Measurements from ENCODE around the gene PIP4P1. TPM values are rescaled to one million over a fixed set of nuclear protein-coding genes. Genes with fewer than 3 reads are reported as not detected.
A peak's percentile ranks its signal among the peaks of the same experiment; 100 is the strongest.

Gene PIP4P1
- total and polyA plus RNA-seq, 2 of the 13 experiments (the other 11 are each of a cell fraction or from before 2014, with no cell fraction given), result 33.4 to 47.0 TPM

DNA sequence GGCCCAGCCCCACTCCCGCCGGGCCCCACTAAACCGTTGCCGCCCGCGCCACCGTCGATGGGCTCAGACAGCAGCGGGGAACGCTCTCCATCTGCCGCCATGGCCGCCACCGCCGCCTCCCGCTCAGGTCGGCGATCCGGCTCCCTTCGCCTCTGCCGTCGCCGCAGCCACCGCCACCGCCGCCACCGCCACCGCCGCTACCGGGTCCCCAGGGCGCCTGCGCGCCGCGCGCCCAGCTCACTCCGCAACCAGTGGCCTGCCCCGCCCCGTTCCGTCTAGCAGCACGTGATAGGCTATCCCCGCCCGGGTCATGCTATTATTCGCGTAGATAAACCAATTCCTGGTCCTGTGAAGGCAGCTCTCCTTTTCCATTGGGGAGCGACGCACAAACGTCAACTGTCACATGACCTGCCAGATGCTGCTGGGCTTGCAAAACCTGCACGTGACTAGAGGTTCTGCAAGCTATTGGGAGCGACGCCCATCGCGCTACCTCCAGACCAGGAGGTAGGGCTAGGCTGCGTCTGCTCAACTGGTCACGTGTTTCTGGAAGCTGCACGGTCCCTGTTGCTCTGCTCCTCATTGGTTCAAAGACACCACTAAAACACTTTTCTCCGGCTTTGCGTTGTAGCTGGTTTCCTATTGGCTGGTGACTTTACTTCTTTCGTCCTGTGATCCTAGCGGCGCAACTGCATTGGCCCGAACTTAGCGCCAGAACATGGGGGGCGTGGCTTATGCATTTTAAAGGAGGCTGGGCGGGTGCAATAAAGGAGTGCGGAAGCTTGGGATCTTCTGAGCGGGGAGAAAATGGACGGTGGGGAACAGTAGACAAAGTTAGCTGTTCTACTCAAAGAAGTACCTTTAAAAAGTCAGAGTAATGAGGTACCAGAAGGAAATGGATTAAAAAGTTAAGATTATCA lies at the start of gene PIP4P1 (continued):
- TF ChIP-seq ETV6 (CRISPR knock-in tag; conservative IDR thresholded peaks at IDR 0.05), result 0 out of 2 replicates have a peak, but pooled peaks have one; percentile 60
- TF ChIP-seq, protein P1, sequence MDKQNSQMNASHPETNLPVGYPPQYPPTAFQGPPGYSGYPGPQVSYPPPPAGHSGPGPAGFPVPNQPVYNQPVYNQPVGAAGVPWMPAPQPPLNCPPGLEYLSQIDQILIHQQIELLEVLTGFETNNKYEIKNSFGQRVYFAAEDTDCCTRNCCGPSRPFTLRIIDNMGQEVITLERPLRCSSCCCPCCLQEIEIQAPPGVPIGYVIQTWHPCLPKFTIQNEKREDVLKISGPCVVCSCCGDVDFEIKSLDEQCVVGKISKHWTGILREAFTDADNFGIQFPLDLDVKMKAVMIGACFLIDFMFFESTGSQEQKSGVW (CRISPR knock-in tag; IDR thresholded peaks at IDR 0.05; ENCODE audit: borderline replicate concordance), result no peak
- no peak for TF ChIP-seq ZMYM3 (CRISPR knock-in tag; IDR thresholded peaks at IDR 0.05)
- TF ChIP-seq MAFG (CRISPR knock-in tag; IDR thresholded peaks at IDR 0.05), result no peak
- TF ChIP-seq RBM39 (IDR thresholded peaks at IDR 0.05; ENCODE audit: low read depth, low read length, poor library complexity, severe bottlenecking), result peak; percentile 64
- peak; percentile 84; the same call in 1 of the 2 replicates for TF ChIP-seq SAFB2 (CRISPR knock-in tag; IDR thresholded peaks at IDR 0.05; ENCODE audit: borderline replicate concordance, low read depth)
- TF ChIP-seq ATF4 (CRISPR knock-in tag; IDR thresholded peaks at IDR 0.05), result peak in 1 of 2 experiments; percentile 71; a peak in 1 of 4 replicates
- TF ChIP-seq CENPT (CRISPR knock-in tag; IDR thresholded peaks at IDR 0.05; ENCODE audit: low read depth), result peak; percentile 64; the same call in 1 of the 2 replicates
- TF ChIP-seq ZC3H13 (CRISPR knock-in tag; IDR thresholded peaks at IDR 0.05), result no peak; the same call in 1 of the 2 replicates
- TF ChIP-seq MLLT10 (CRISPR knock-in tag; IDR thresholded peaks at IDR 0.05), result no peak
- TF ChIP-seq ATF5 (CRISPR knock-in tag; IDR thresholded peaks at IDR 0.05; ENCODE audit: low read depth), result no peak
- TF ChIP-seq SOX5 (CRISPR knock-in tag; IDR thresholded peaks at IDR 0.05; ENCODE audit: borderline replicate concordance), result peak; percentile 88
- TF ChIP-seq TBP (CRISPR knock-in tag; IDR thresholded peaks at IDR 0.05), result no peak
- peak; percentile 81; the same call in 1 of the 2 replicates for TF ChIP-seq TOPORS (CRISPR knock-in tag; IDR thresholded peaks at IDR 0.05)
- peak; percentile 92 for TF ChIP-seq ZNF878 (CRISPR knock-in tag; IDR thresholded peaks at IDR 0.05)
- peak; percentile 93 for TF ChIP-seq MAFF (IDR thresholded peaks at IDR 0.05; ENCODE audit: low read depth, low read length)
- 0 out of 2 replicates have a peak, but pooled peaks have one; percentile 51 for TF ChIP-seq TRAFD1 (CRISPR knock-in tag; IDR thresholded peaks at IDR 0.05; ENCODE audit: borderline replicate concordance)
- TF ChIP-seq, protein P2, sequence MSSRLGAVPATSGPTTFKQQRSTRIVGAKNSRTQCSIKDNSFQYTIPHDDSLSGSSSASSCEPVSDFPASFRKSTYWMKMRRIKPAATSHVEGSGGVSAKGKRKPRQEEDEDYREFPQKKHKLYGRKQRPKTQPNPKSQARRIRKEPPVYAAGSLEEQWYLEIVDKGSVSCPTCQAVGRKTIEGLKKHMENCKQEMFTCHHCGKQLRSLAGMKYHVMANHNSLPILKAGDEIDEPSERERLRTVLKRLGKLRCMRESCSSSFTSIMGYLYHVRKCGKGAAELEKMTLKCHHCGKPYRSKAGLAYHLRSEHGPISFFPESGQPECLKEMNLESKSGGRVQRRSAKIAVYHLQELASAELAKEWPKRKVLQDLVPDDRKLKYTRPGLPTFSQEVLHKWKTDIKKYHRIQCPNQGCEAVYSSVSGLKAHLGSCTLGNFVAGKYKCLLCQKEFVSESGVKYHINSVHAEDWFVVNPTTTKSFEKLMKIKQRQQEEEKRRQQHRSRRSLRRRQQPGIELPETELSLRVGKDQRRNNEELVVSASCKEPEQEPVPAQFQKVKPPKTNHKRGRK (CRISPR knock-in tag; IDR thresholded peaks at IDR 0.05), result no peak
- TF ChIP-seq FOXO1 (CRISPR knock-in tag; IDR thresholded peaks at IDR 0.05), result peak; percentile 73
- no peak; the same call in 1 of the 2 replicates for TF ChIP-seq ZNF333 (CRISPR knock-in tag; IDR thresholded peaks at IDR 0.05; ENCODE audit: borderline replicate concordance)
- TF ChIP-seq HOXA5 (CRISPR knock-in tag; IDR thresholded peaks at IDR 0.05), result peak; percentile 88; the same call in 1 of the 2 replicates
- TF ChIP-seq BCL6 (CRISPR knock-in tag; IDR thresholded peaks at IDR 0.05), result peak; percentile 68
